Duodenal mucosa (tissue), 2 donors: ENCODE measurements around the gene ZNF621.

Experiments
- H3K27ac ChIP-seq: one replicate; pipeline ENCODE4 v1.7.0; 2013; ENCODE audit warnings: low read depth, low read length
- H3K27me3 ChIP-seq, 2 donors: one replicate each; pipeline ENCODE4 v1.7.0; 2013; ENCODE audit warnings: low read length in 2 of 2, control low read depth in 1 of 2; ENCODE audit not compliant: insufficient read depth in 2 of 2, control insufficient read depth in 1 of 2
- H3K36me3 ChIP-seq, 2 donors: one replicate each; pipeline ENCODE4 v1.7.0; 2013; ENCODE audit warnings: low read length in 2 of 2, control low read depth in 1 of 2; ENCODE audit not compliant: insufficient read depth in 2 of 2, control insufficient read depth in 1 of 2
- H3K4me1 ChIP-seq, 2 donors: one replicate each; pipeline ENCODE4 v1.7.0; 2013; ENCODE audit warnings: low read length in 2 of 2, control low read depth in 1 of 2; ENCODE audit not compliant: insufficient read depth in 2 of 2, control insufficient read depth in 1 of 2
- H3K4me3 ChIP-seq, 2 donors: one replicate each; pipeline ENCODE4 v1.7.0; 2013; ENCODE audit warnings: low read length in 2 of 2, low read depth in 1 of 2
- H3K9ac ChIP-seq, 2 donors: one replicate each; pipeline ENCODE4 v1.7.0; 2013; ENCODE audit warnings: low read length in 2 of 2, low read depth in 1 of 2
- H3K9me3 ChIP-seq, 2 donors: one replicate each; pipeline ENCODE4 v1.7.0; 2013; ENCODE audit warnings: low read length in 2 of 2, control low read depth in 1 of 2; ENCODE audit not compliant: control insufficient read depth in 1 of 2

ZNF621 gene

GRCh38 chr3:40524568-40525285 lies at the start of gene ZNF621:
TSS of gene ZNF621 (plus strand) at chr3:40524960. CDS start at chr3:40525841, 881 bp downstream.
- H3K27ac ChIP-seq = peak within 1 kb of the TSS; percentile 69
- no peaks in the 10 kb centered on the region for H3K9me3 ChIP-seq
- H3K4me3 ChIP-seq = peak within 1 kb of the TSS; percentile 85 to 93
- no peaks in the 10 kb centered on the region for H3K27me3 ChIP-seq
- H3K36me3 ChIP-seq = peaks cover 5 to 20% of the 10 kb centered on the region in 2 donors
- peaks cover 16 to 17% of the 10 kb centered on the region in 2 donors for H3K4me1 ChIP-seq
- H3K9ac ChIP-seq = peak within 1 kb of the TSS; percentile 85 to 92

GRCh38 chr3:40476478-40477470 lies 48.0 kb upstream of the ZNF621 start, which contains the start of gene ZNF619:
TSS of gene ZNF619 (plus strand) at chr3:40477122. CDS start at chr3:40477980, 858 bp downstream.
- Histone ChIP-seq H3K27me3 (no peaks in the 10 kb centered on the region), H3K9me3 (no peaks in the 10 kb centered on the region), H3K9ac (peak within 1 kb of the TSS; percentile 76 to 85), H3K27ac (no peak within 1 kb of the TSS), H3K4me1 (peaks cover 6 to 7% of the 10 kb centered on the region in 2 donors), H3K36me3 (peaks cover 0 to 14% of the 10 kb centered on the region in 2 donors), H3K4me3 (peak within 1 kb of the TSS; percentile 87 to 95)

- Histone ChIP-seq H3K9ac (peak overlapping the region; percentile 76 to 85), H3K27ac (no peak overlapping the region), H3K27me3 (no peaks in the 10 kb centered on the region), H3K4me1 (peaks cover 6 to 7% of the 10 kb centered on the region in 2 donors), H3K9me3 (no peaks in the 10 kb centered on the region), H3K36me3 (peaks cover 5 to 23% of the 10 kb centered on the region in 2 donors), H3K4me3 (peak overlapping the region; percentile 87 to 95)
These were observed 47.1 kb upstream of the ZNF621 start for GRCh38 chr3:40477666-40478065.

- H3K27ac ChIP-seq = no peak overlapping the region
- H3K4me1 ChIP-seq = no peaks in the 10 kb centered on the region
- H3K9me3 ChIP-seq = peaks cover 15 to 22% of the 10 kb centered on the region in 2 donors
- no peak overlapping the region for H3K9ac ChIP-seq
- no peak overlapping the region for H3K4me3 ChIP-seq
- peaks cover 32 to 45% of the 10 kb centered on the region in 2 donors for H3K36me3 ChIP-seq
- H3K27me3 ChIP-seq = no peaks in the 10 kb centered on the region
These were observed 37.6 kb upstream of the ZNF621 start for GRCh38 chr3:40487172-40487571.

- Histone ChIP-seq H3K9ac (no peak overlapping the region), H3K4me1 (no peaks in the 10 kb centered on the region), H3K9me3 (peaks cover 15 to 22% of the 10 kb centered on the region in 2 donors), H3K27ac (no peak overlapping the region), H3K27me3 (no peaks in the 10 kb centered on the region), H3K4me3 (no peak overlapping the region), H3K36me3 (peaks cover 22 to 23% of the 10 kb centered on the region in 2 donors)
These were observed 33.8 kb upstream of the ZNF621 start for GRCh38 chr3:40490916-40491315.

- Histone ChIP-seq H3K9ac (no peak overlapping the region), H3K36me3 (no peaks in the 10 kb centered on the region), H3K4me1 (no peaks in the 10 kb centered on the region), H3K4me3 (no peak overlapping the region), H3K27me3 (no peaks in the 10 kb centered on the region), H3K9me3 (no peaks in the 10 kb centered on the region), H3K27ac (no peak overlapping the region)
These were observed 30.1 kb upstream of the ZNF621 start for GRCh38 chr3:40494698-40495097.

GRCh38 chr3:40497288-40497687 lies 27.5 kb upstream of the ZNF621 start:
- Histone ChIP-seq H3K9me3 (no peaks in the 10 kb centered on the region), H3K9ac (no peak overlapping the region), H3K27ac (no peak overlapping the region), H3K27me3 (no peaks in the 10 kb centered on the region), H3K4me1 (no peaks in the 10 kb centered on the region), H3K36me3 (no peaks in the 10 kb centered on the region), H3K4me3 (no peak overlapping the region)

- H3K36me3 ChIP-seq = no peaks in the 10 kb centered on the region
These were observed 24.8 kb upstream of the ZNF621 start for GRCh38 chr3:40499952-40500351.

GRCh38 chr3:40502034-40502433 lies 22.7 kb upstream of the ZNF621 start:
- Histone ChIP-seq H3K27ac (no peak overlapping the region), H3K4me3 (no peak overlapping the region), H3K27me3 (no peaks in the 10 kb centered on the region), H3K4me1 (peaks cover 6 to 15% of the 10 kb centered on the region in 2 donors), H3K9me3 (no peaks in the 10 kb centered on the region), H3K9ac (no peak overlapping the region), H3K36me3 (no peaks in the 10 kb centered on the region)

More at GRCh38 chr3:40499952-40500351, 24.8 kb upstream of the ZNF621 start:
- H3K27ac ChIP-seq = no peak overlapping the region
- no peak overlapping the region for H3K4me3 ChIP-seq
- H3K4me1 ChIP-seq = peaks cover 0 to 4% of the 10 kb centered on the region in 2 donors
- no peak overlapping the region for H3K9ac ChIP-seq
- H3K27me3 ChIP-seq = no peaks in the 10 kb centered on the region
- H3K9me3 ChIP-seq = no peaks in the 10 kb centered on the region
